ENCODE data around the gene CAMK2A. TPM values are rescaled to one million over a fixed set of nuclear protein-coding genes. Genes with fewer than 3 reads are reported as not detected.

The CAMK2A gene
- total RNA-seq, 6 donors from 2014 or later = 0.29 to 2.4 (median 1.8) TPM; not detected in 1

GRCh38 chr5:150294551-150295071 lies 5.0 kb upstream of the CAMK2A start:
- Histone ChIP-seq H3K36me3 (no peaks in the 10 kb centered on the region), H3K4me1 (peaks cover 0 to 7% (median 3%) of the 10 kb centered on the region in 4 donors), H3K9me3 (no peaks in the 10 kb centered on the region), H3K4me3 (no peak overlapping the region), H3K27ac (peak overlapping the region in 2 of 4 donors; percentile 15 to 57), H3K27me3 (no peaks in the 10 kb centered on the region)
- DNase-seq (no peak), ATAC-seq (ENCODE audit: low FRiP score in 2 of 2) (no peak)
- TF ChIP-seq POLR2AphosphoS5 (IDR thresholded peaks at IDR 0.05) (no peak), POLR2A (IDR thresholded peaks at IDR 0.05) (no peak), EP300 (IDR thresholded peaks at IDR 0.05) (no peak)
- TF ChIP-seq, protein P1, sequence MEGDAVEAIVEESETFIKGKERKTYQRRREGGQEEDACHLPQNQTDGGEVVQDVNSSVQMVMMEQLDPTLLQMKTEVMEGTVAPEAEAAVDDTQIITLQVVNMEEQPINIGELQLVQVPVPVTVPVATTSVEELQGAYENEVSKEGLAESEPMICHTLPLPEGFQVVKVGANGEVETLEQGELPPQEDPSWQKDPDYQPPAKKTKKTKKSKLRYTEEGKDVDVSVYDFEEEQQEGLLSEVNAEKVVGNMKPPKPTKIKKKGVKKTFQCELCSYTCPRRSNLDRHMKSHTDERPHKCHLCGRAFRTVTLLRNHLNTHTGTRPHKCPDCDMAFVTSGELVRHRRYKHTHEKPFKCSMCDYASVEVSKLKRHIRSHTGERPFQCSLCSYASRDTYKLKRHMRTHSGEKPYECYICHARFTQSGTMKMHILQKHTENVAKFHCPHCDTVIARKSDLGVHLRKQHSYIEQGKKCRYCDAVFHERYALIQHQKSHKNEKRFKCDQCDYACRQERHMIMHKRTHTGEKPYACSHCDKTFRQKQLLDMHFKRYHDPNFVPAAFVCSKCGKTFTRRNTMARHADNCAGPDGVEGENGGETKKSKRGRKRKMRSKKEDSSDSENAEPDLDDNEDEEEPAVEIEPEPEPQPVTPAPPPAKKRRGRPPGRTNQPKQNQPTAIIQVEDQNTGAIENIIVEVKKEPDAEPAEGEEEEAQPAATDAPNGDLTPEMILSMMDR (IDR thresholded peaks at IDR 0.05) = no peak
- 80 to 91% methylated on average over 3 to 9 of the region's 10 CpGs for WGBS, 2 donors

DNA sequence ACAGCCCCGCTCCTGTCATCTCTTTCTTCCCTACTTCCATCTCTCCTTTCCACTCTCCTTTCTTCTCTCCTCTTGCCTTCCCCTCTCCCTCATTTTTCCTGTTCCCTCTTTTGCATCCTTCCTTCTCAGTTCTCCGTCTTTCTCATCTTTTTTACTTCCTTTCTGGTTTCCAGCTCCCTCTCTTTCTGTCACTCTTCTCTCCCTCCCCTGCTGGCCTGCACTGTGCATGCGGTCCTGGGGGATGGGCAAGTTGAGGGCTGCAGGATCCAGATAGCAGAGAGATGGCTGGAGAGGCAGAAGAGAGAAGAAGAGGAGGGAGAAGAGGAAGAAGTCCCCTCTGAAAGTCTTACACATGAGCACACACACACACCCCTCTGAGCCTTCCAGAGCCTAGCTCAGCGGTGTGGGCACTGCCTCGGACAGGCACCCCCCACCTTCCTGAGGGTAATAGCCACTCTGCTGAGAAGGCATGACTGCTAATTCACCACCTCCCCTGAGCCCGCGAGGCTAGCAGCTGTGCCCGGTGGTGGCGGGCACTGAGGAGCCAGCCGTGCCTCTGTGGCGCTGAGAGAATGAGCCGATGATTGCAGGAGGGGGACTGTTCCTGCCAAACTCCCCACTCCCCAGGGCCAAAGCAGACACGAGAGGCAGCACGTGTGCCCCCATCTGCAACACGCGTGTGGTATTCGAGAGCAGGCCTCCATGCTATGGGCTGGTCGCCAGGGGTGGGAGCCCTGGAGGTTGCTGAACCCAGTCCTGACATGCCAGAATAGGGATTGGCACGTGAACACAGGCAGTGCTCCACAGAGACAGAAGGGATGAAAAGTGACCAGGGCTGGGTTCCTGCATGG lies 3.7 kb upstream of the CAMK2A start:
- DNase-seq (no peak), ATAC-seq (ENCODE audit: low FRiP score in 2 of 2) (no peak)
- Histone ChIP-seq H3K36me3 (no peaks in the 10 kb centered on the region), H3K27ac (no peak overlapping the region), H3K4me1 (peaks cover 0 to 7% (median 3%) of the 10 kb centered on the region in 4 donors), H3K27me3 (no peaks in the 10 kb centered on the region), H3K4me3 (no peak overlapping the region), H3K9me3 (no peaks in the 10 kb centered on the region)
- 61 to 80% methylated on average over 5 to 18 of the region's 19 CpGs for WGBS, 2 donors
- TF ChIP-seq, protein P1 (IDR thresholded peaks at IDR 0.05) = no peak
- no peak for TF ChIP-seq EP300 (IDR thresholded peaks at IDR 0.05)
- TF ChIP-seq POLR2A (IDR thresholded peaks at IDR 0.05) = no peak
- TF ChIP-seq POLR2AphosphoS5 (IDR thresholded peaks at IDR 0.05) = no peak

DNA sequence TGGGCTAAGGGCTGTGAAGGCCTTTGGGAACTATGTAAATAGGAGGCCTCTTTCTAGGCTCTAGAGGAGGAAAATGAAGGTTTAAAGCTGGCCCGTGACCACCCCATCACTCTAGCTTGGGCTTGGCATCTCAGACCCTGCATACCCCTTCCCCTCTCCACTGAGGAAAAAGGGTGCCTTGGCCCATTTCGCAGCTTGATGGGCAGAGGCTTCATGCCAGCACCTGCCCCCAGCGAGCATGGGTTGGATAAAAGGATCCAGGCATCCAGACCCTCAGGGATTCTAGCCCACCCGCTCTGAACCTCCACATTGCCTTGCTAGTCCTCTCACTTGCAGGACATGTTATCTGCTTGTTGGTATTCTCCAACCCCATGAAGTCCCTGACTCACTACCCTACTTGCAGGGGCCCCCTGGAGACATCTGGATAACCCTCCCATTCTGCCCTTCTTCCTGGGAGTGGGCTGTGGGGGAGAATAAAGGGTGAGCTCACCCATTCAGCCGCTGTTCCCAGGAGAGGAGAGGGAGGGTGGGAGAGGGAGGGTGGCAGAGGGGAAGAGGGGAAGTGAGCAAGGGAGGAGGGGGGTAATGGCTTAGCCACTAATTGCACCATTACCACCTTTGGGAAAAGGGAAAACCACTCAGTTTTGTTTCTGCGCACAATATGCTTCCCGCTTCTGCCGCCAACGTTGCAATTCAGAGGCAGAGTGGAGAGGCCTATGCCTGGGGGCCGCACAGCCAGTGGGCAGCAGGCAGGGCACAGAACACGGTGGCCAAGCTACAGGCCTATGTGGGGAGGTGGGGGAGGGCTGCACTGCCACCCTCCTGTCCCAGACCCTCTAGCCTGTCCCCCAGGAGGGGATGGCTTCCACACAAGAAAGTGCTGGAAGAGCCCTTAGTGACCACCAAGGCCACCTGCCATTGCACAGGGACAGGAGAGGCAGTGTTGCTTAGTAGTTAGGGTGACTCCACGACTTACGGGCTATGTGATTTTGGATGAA lies 2.1 kb upstream of the CAMK2A start:
- H3K9me3 ChIP-seq = no peaks in the 10 kb centered on the region
- no peak overlapping the region for H3K27ac ChIP-seq
- peaks cover 0 to 7% (median 3%) of the 10 kb centered on the region in 4 donors for H3K4me1 ChIP-seq
- ATAC-seq (ENCODE audit: low FRiP score in 2 of 2) (no peak), DNase-seq (no peak)
- 76 to 82% methylated on average over 10 to 13 of the region's 13 CpGs for WGBS, 2 donors
- H3K27me3 ChIP-seq = no peaks in the 10 kb centered on the region
- no peak overlapping the region for H3K4me3 ChIP-seq
- H3K36me3 ChIP-seq = no peaks in the 10 kb centered on the region
- TF ChIP-seq, protein P1 (IDR thresholded peaks at IDR 0.05) = no peak
- TF ChIP-seq EP300 (IDR thresholded peaks at IDR 0.05) (no peak), POLR2A (IDR thresholded peaks at IDR 0.05) (no peak), POLR2AphosphoS5 (IDR thresholded peaks at IDR 0.05) (no peak)

DNA sequence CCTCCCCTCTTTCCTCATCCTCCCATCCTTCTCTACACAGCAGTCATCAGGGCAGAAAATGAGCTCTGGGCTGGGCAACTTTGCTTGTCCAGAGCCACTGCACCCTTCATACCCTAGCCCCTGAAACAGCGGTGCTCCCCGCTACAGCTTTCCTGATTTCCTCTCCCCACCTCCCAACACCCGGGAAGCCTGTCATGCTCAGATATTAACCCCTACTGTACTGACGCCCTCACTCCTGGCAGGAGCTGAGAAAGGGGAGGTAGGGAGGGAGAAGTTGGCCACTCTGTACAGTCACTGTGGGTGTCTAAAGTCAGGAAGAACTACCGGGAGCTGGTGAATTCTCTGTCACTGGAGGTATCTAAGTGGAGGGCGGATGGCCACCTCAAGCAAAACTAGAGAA lies 782 bp downstream of the CAMK2A start:
- no peak for TF ChIP-seq POLR2A (IDR thresholded peaks at IDR 0.05)
- no peak for TF ChIP-seq POLR2AphosphoS5 (IDR thresholded peaks at IDR 0.05)
- TF ChIP-seq, protein P1 (IDR thresholded peaks at IDR 0.05) = no peak
- TF ChIP-seq EP300 (IDR thresholded peaks at IDR 0.05) = no peak
- no peaks in the 10 kb centered on the region for H3K36me3 ChIP-seq
- DNase-seq (no peak), ATAC-seq (ENCODE audit: low FRiP score in 2 of 2) (no peak)
- WGBS, 2 donors = 42 to 59% methylated on average over 6 of the region's 6 CpGs
- H3K4me1 ChIP-seq = peaks cover 0 to 2% (median 0%) of the 10 kb centered on the region in 4 donors
- H3K4me3 ChIP-seq = no peak overlapping the region
- no peaks in the 10 kb centered on the region for H3K27me3 ChIP-seq
- no peak overlapping the region for H3K27ac ChIP-seq
- no peaks in the 10 kb centered on the region for H3K9me3 ChIP-seq

Data from upper lobe of left lung (tissue), 6 donors.